Body of pancreas (tissue), 4 donors: ENCODE data around the gene MILR1. TPM values are rescaled to one million over a fixed set of nuclear protein-coding genes. Genes with fewer than 3 reads are reported as not detected.

Source experiments
- ATAC-seq: fragments of 150-250 bp; one replicate; pipeline ENCODE4 v1.9.1; 2016
- DNase-seq, 4 donors: peaks; one replicate each; pipeline ENCODE4 v3.0.0-alpha.2; 2019
- H3K27ac ChIP-seq, 4 donors: fragments of 200-600 bp; sonication (generic); 1 replicate in 3 of 4; 2 replicates in 1 of 4; pipeline versions ENCODE4 v1.5.1 to v1.6.1; 2016 to 2019; ENCODE audit warnings: mild to moderate bottlenecking in 1 of 4, mixed read lengths in 1 of 4, moderate library complexity in 1 of 4
- H3K27me3 ChIP-seq, 2 donors: fragments of 200-600 bp; sonication (generic); one replicate each; pipeline ENCODE4 v1.6.0; 2016; ENCODE audit warnings: mild to moderate bottlenecking in 1 of 2
- H3K36me3 ChIP-seq, 2 donors: fragments of 200-600 bp; sonication (generic); replicated peaks in 1 of 2; 2 replicates each; pipeline ENCODE4 v1.5.1; 2016; ENCODE audit warnings: low read depth in 2 of 2; ENCODE audit not compliant: insufficient read depth in 1 of 2
- H3K4me1 ChIP-seq: fragments of 200-600 bp; sonication (generic); one replicate; pipeline ENCODE4 v1.6.0; 2016
- H3K4me3 ChIP-seq, 2 donors: fragments of 200-600 bp; sonication (generic); 1 replicate in 1 of 2; 2 replicates in 1 of 2; pipeline ENCODE4 v1.5.1; 2016 to 2019
- H3K9me3 ChIP-seq, 3 donors: fragments of 200-600 bp; sonication (generic); 1 replicate in 2 of 3; 2 replicates in 1 of 3; pipeline ENCODE4 v1.5.1; 2016
- CTCF ChIP-seq, 7 experiments: fragments of 450-650 bp in 4 of 7; fragments of 200-600 bp in 3 of 7; sonication (generic) in 3 of 7; IDR thresholded peaks; one replicate each; pipeline ENCODE4 v1.5.1; 2016 to 2019; ENCODE audit warnings: antibody characterized with exemption in 7 of 7
- POLR2A ChIP-seq, 3 donors: fragments of 450-650 bp; IDR thresholded peaks; one replicate each; pipeline ENCODE4 v1.6.1; 2016; ENCODE audit warnings: antibody characterized with exemption in 3 of 3, mild to moderate bottlenecking in 2 of 3
- WGBS, 2 donors: methylation state at CpG; one replicate each; pipeline ENCODE4 v1.1.5; 2017; 5-methylcytosine and 5-hydroxymethylcytosine counted together
- intact Hi-C: fragments of 100-400 bp; cut with DNase I; formaldehyde crosslinking; loops from one replicate; pipeline ENCODE4 v1.15.1; 2023
- microRNA counts, 2 donors: library from miRNA; unstranded; fragments of <30 nt; microRNA quantifications; one replicate each; lab custom pipeline; 2017
- microRNA-seq, 2 donors: library from miRNA; unstranded; fragments of <30 nt; microRNA quantifications; one replicate each; pipeline ENCODE4, GENCODE V29; 2016; ENCODE audit warnings: borderline number of aligned reads in 2 of 2, borderline replicate concordance in 2 of 2
- small RNA-seq: library from RNA; depleted of rRNA; stranded (forward); fragments of <200 nt; gene quantifications from one replicate; pipeline ENCODE3, GENCODE V24; 2016
- total RNA-seq, 2 donors: library from RNA; depleted of rRNA; stranded (reverse); fragments of >200 nt; gene quantifications; one replicate each; pipeline ENCODE4 v1.1.0, GENCODE V29; 2016

Gene MILR1
- total RNA-seq, 2 donors from 2014 or later: 4.9 TPM; not detected in 1

- Histone ChIP-seq H3K27ac (no peak overlapping the region), H3K27me3 (no peaks in the 10 kb centered on the region), H3K4me1 (peaks cover 19% of the 10 kb centered on the region), H3K4me3 (no peak overlapping the region), H3K9me3 (no peaks in the 10 kb centered on the region), H3K36me3 (peaks cover 0 to 16% of the 10 kb centered on the region in 2 donors)
- no peak for ATAC-seq
- 90% methylated on average over 6 of the region's 6 CpGs for WGBS, 2 donors
- intact Hi-C loops: no loop called here
- no peak for DNase-seq
- TF ChIP-seq CTCF (IDR thresholded peaks at IDR 0.05) (no peak), POLR2A (IDR thresholded peaks at IDR 0.05) (no peak)
Observed at GRCh38 chr17:64509179-64509578, 60.3 kb downstream of the MILR1 start.

- intact Hi-C loops: no loop called here
- Histone ChIP-seq H3K4me1 (no peaks in the 10 kb centered on the region), H3K27ac (no peak overlapping the region), H3K9me3 (no peaks in the 10 kb centered on the region), H3K4me3 (no peak overlapping the region), H3K27me3 (no peaks in the 10 kb centered on the region), H3K36me3 (peaks cover 0 to 31% of the 10 kb centered on the region in 2 donors)
- WGBS, 2 donors: 84 to 86% methylated on average over 2 of the region's 2 CpGs
- ATAC-seq (no peak), DNase-seq (no peak)
- no peak for TF ChIP-seq CTCF (IDR thresholded peaks at IDR 0.05)
- no peak for TF ChIP-seq POLR2A (IDR thresholded peaks at IDR 0.05)
Observed at GRCh38 chr17:64515419-64515818, 66.5 kb downstream of the MILR1 start.

GRCh38 chr17:64515829-64516228 is 66.9 kb downstream of the MILR1 start:
- no peak for ATAC-seq
- Histone ChIP-seq H3K27ac (no peak overlapping the region), H3K9me3 (no peaks in the 10 kb centered on the region), H3K4me1 (no peaks in the 10 kb centered on the region), H3K27me3 (no peaks in the 10 kb centered on the region), H3K4me3 (no peak overlapping the region), H3K36me3 (peaks cover 0 to 28% of the 10 kb centered on the region in 2 donors)
- no peak for DNase-seq
- intact Hi-C loops: no loop called here
- no peak for TF ChIP-seq POLR2A (IDR thresholded peaks at IDR 0.05)
- TF ChIP-seq CTCF (IDR thresholded peaks at IDR 0.05): no peak
- 93 to 100% methylated on average over 1 of the region's 1 CpG for WGBS, 2 donors

MicroRNAs encoded within 50 kb of the gene (microRNA counts, 767-probe panel; counts per million panel counts)
- 0 to 736 counts per million in 2 donors for microRNA hsa-miR-1273e (lab: Ali Mortazavi, UCI)

Small RNAs within 50 kb of the gene (microRNA-seq; reads per million reads assigned to microRNA genes)
- 0 reads per million in 2 donors for gene MIR1273E
- 2.2 to 5.6 reads per million in 2 donors for gene MIR3064
- 0 to 0.47 reads per million in 2 donors for gene MIR5047

Small RNAs within 50 kb of the gene (small RNA-seq; reads per million reads assigned to genes)
- gene ATP5MFP4 (not detected), gene MIR1273E (not detected)

Other genes with a start within 250 kb of the MILR1 start
- gene TEX2, start 185.9 kb upstream of the MILR1 start, total RNA-seq: 10 to 100 TPM; 36.1 to 82.1 TPM
- 10 to 100 TPM; 12.5 to 45.4 TPM for gene PECAM1, start 58.3 kb upstream of the MILR1 start, total RNA-seq
- 10 to 100 TPM in 1 of 2 donors, 1 to 10 TPM in 1; 6.5 to 18.1 TPM for gene POLG2, start 47.9 kb downstream of the MILR1 start, total RNA-seq
- 100 to 1,000 TPM; 487 to 513 TPM for gene DDX5, start 57.2 kb downstream of the MILR1 start, total RNA-seq
- 10 to 100 TPM; 18.5 to 39.7 TPM for gene CEP95, start 57.9 kb downstream of the MILR1 start, total RNA-seq
- 10 to 100 TPM; 10.6 to 15.5 TPM for gene SMURF2, start 213.2 kb downstream of the MILR1 start, total RNA-seq